IPS-15b (cell line): ENCODE measurements around the gene ZC3H12A.

Source experiments
- H3K27me3 ChIP-seq: one replicate; pipeline ENCODE4 v1.6.1; 2013; ENCODE audit warnings: low read length; ENCODE audit not compliant: control insufficient read depth, insufficient read depth
- H3K36me3 ChIP-seq: one replicate; pipeline ENCODE4 v1.6.1; 2013; ENCODE audit warnings: low read length; ENCODE audit not compliant: control insufficient read depth, insufficient read depth
- H3K4me1 ChIP-seq: one replicate; pipeline ENCODE4 v1.6.1; 2013; ENCODE audit warnings: mild to moderate bottlenecking, low read length; ENCODE audit not compliant: control insufficient read depth, insufficient read depth
- H3K4me3 ChIP-seq: one replicate; pipeline ENCODE4 v1.5.1; 2013; ENCODE audit warnings: low read depth, low read length
- H3K9ac ChIP-seq: one replicate; pipeline ENCODE4 v1.6.1; 2013; ENCODE audit warnings: low read depth, mild to moderate bottlenecking, low read length
- H3K9me3 ChIP-seq: one replicate; pipeline ENCODE4 v1.6.1; 2013; ENCODE audit warnings: mild to moderate bottlenecking, low read length; ENCODE audit not compliant: control insufficient read depth, insufficient read depth

The ZC3H12A gene

GRCh38 chr1:37458551-37458950 lies 15.8 kb upstream of the ZC3H12A start:
- Histone ChIP-seq H3K4me3 (no peak overlapping the region), H3K9me3 (no peaks in the 10 kb centered on the region), H3K4me1 (no peaks in the 10 kb centered on the region), H3K9ac (no peak overlapping the region), H3K36me3 (no peaks in the 10 kb centered on the region), H3K27me3 (no peaks in the 10 kb centered on the region)

- Histone ChIP-seq H3K4me1 (no peaks in the 10 kb centered on the region), H3K36me3 (no peaks in the 10 kb centered on the region), H3K27me3 (no peaks in the 10 kb centered on the region)
Observed at GRCh38 chr1:37461698-37462436, 12.5 kb upstream of the ZC3H12A start.

GRCh38 chr1:37464443-37464842 lies 9.9 kb upstream of the ZC3H12A start:
- no peak overlapping the region for H3K4me3 ChIP-seq
- H3K9ac ChIP-seq = no peak overlapping the region
- H3K4me1 ChIP-seq = no peaks in the 10 kb centered on the region
- H3K27me3 ChIP-seq = no peaks in the 10 kb centered on the region
- no peaks in the 10 kb centered on the region for H3K9me3 ChIP-seq
- H3K36me3 ChIP-seq = no peaks in the 10 kb centered on the region

More at GRCh38 chr1:37461698-37462436, 12.5 kb upstream of the ZC3H12A start:
- H3K9ac ChIP-seq = no peak overlapping the region
- no peaks in the 10 kb centered on the region for H3K9me3 ChIP-seq
- H3K4me3 ChIP-seq = no peak overlapping the region

GRCh38 chr1:37465593-37466517 lies 8.5 kb upstream of the ZC3H12A start:
- Histone ChIP-seq H3K4me1 (no peaks in the 10 kb centered on the region), H3K9ac (no peak overlapping the region), H3K4me3 (no peak overlapping the region), H3K9me3 (no peaks in the 10 kb centered on the region), H3K36me3 (no peaks in the 10 kb centered on the region), H3K27me3 (no peaks in the 10 kb centered on the region)

- Histone ChIP-seq H3K9me3 (no peaks in the 10 kb centered on the region), H3K27me3 (peaks cover 7% of the 10 kb centered on the region), H3K36me3 (no peaks in the 10 kb centered on the region), H3K4me3 (no peak overlapping the region), H3K9ac (no peak overlapping the region), H3K4me1 (peaks cover 7% of the 10 kb centered on the region)
Observed at GRCh38 chr1:37468037-37468436, 6.3 kb upstream of the ZC3H12A start.

GRCh38 chr1:37469386-37469785 lies 5.0 kb upstream of the ZC3H12A start:
- Histone ChIP-seq H3K4me1 (peaks cover 10% of the 10 kb centered on the region), H3K27me3 (peaks cover 18% of the 10 kb centered on the region), H3K9ac (no peak overlapping the region), H3K4me3 (no peak overlapping the region), H3K36me3 (no peaks in the 10 kb centered on the region), H3K9me3 (no peaks in the 10 kb centered on the region)

- peaks cover 15% of the 10 kb centered on the region for H3K4me1 ChIP-seq
- peaks cover 18% of the 10 kb centered on the region for H3K27me3 ChIP-seq
- no peak overlapping the region for H3K4me3 ChIP-seq
- H3K36me3 ChIP-seq = peaks cover 9% of the 10 kb centered on the region
- H3K9ac ChIP-seq = no peak overlapping the region
- H3K9me3 ChIP-seq = no peaks in the 10 kb centered on the region
Observed at GRCh38 chr1:37471345-37472231, 2.8 kb upstream of the ZC3H12A start.

- Histone ChIP-seq H3K9ac (no peak overlapping the region), H3K4me1 (peaks cover 20% of the 10 kb centered on the region)
Observed at GRCh38 chr1:37472281-37472680, 2.1 kb upstream of the ZC3H12A start.

GRCh38 chr1:37472994-37473393 lies 1.4 kb upstream of the ZC3H12A start:
- Histone ChIP-seq H3K4me3 (no peak overlapping the region), H3K4me1 (peaks cover 25% of the 10 kb centered on the region), H3K36me3 (peaks cover 13% of the 10 kb centered on the region), H3K9me3 (no peaks in the 10 kb centered on the region), H3K27me3 (peaks cover 18% of the 10 kb centered on the region), H3K9ac (no peak overlapping the region)

More at GRCh38 chr1:37472281-37472680, 2.1 kb upstream of the ZC3H12A start:
- peaks cover 13% of the 10 kb centered on the region for H3K36me3 ChIP-seq
- no peak overlapping the region for H3K4me3 ChIP-seq
- no peaks in the 10 kb centered on the region for H3K9me3 ChIP-seq
- peaks cover 18% of the 10 kb centered on the region for H3K27me3 ChIP-seq

- Histone ChIP-seq H3K9ac (no peak overlapping the region), H3K4me1 (peaks cover 27% of the 10 kb centered on the region)
Observed at GRCh38 chr1:37473431-37474045, 842 bp upstream of the ZC3H12A start.

More at GRCh38 chr1:37473431-37474045, 842 bp upstream of the ZC3H12A start:
- H3K9me3 ChIP-seq = no peaks in the 10 kb centered on the region
- peak overlapping the region; percentile 94 for H3K4me3 ChIP-seq
- H3K27me3 ChIP-seq = peaks cover 18% of the 10 kb centered on the region
- peaks cover 13% of the 10 kb centered on the region for H3K36me3 ChIP-seq
